Limb (tissue), 2 donors: Measurements from ENCODE around the gene ZBED6.
"Not testable (repeated sequence)": the region's sequence is repeated elsewhere in the genome, so short reads cannot be mapped to it uniquely, and the experiment has no call there.

Source experiments
- DNase-seq, 2 donors: peaks; one replicate each; pipeline ENCODE4 v3.0.0-alpha.2; 2016; ENCODE audit errors: extremely low spot score in 2 of 2

The ZBED6 gene

GRCh38 chr1:203778146-203778545 is 17.3 kb upstream of the ZBED6 start:
- no peak for DNase-seq

GRCh38 chr1:203778789-203779188 is 16.6 kb upstream of the ZBED6 start:
- DNase-seq = no peak

- no peak for DNase-seq
Measured at GRCh38 chr1:203781962-203782361, 13.5 kb upstream of the ZBED6 start.

GRCh38 chr1:203789966-203790365 is 5.5 kb upstream of the ZBED6 start:
- DNase-seq = no peak

GRCh38 chr1:203791498-203791897 is 3.9 kb upstream of the ZBED6 start:
- no peak for DNase-seq

GRCh38 chr1:203792486-203792885 is 2.9 kb upstream of the ZBED6 start:
- no peak for DNase-seq

GRCh38 chr1:203793561-203793960 is 1.9 kb upstream of the ZBED6 start:
- not testable (repeated sequence) for DNase-seq

- DNase-seq = no peak
Measured at GRCh38 chr1:203794764-203795440, 521 bp upstream of the ZBED6 start.

GRCh38 chr1:203796236-203796605 is 798 bp downstream of the ZBED6 start:
- peak in 1 of 2 donors; percentile 7 for DNase-seq

- DNase-seq = no peak
Measured at GRCh38 chr1:203797216-203797615, 1.8 kb downstream of the ZBED6 start.

GRCh38 chr1:203797948-203798655 is 2.7 kb downstream of the ZBED6 start:
- DNase-seq = no peak

GRCh38 chr1:203799157-203799556 is 3.7 kb downstream of the ZBED6 start:
- no peak for DNase-seq

- DNase-seq = no peak
Measured at GRCh38 chr1:203799971-203800370, 4.5 kb downstream of the ZBED6 start.

GRCh38 chr1:203805689-203806088 is 10.3 kb downstream of the ZBED6 start:
- no peak for DNase-seq

- DNase-seq = no peak
Measured at GRCh38 chr1:203807196-203807595, 11.8 kb downstream of the ZBED6 start.

GRCh38 chr1:203813581-203814341 is 18.3 kb downstream of the ZBED6 start:
- no peak for DNase-seq

- DNase-seq = no peak
Measured at GRCh38 chr1:203818399-203818798, 23.0 kb downstream of the ZBED6 start.

- no peak for DNase-seq
Measured at GRCh38 chr1:203823306-203823705, 27.9 kb downstream of the ZBED6 start.

- DNase-seq = no peak
Measured at GRCh38 chr1:203826175-203826574, 30.8 kb downstream of the ZBED6 start.

GRCh38 chr1:203828002-203828401 is 32.6 kb downstream of the ZBED6 start:
- DNase-seq = no peak

- no peak for DNase-seq
Measured at GRCh38 chr1:203828503-203828902, 33.1 kb downstream of the ZBED6 start.

GRCh38 chr1:203829247-203829646 is 33.8 kb downstream of the ZBED6 start:
- DNase-seq = not testable (repeated sequence)
